WTC11 (cell line): Measurements from ENCODE around the gene GUCY1A2.
"Not testable (repeated sequence)": the region's sequence is repeated elsewhere in the genome, so short reads cannot be mapped to it uniquely, and the experiment has no call there.

Source experiments
- ATF1 ChIP-seq: sonication (generic); formaldehyde crosslinking; IDR thresholded peaks from 2 replicates; pipeline ENCODE4 v1.8.1; 2023; ENCODE audit warnings: mild to moderate bottlenecking, moderate library complexity, missing genetic modification reagents
- CTCF ChIP-seq: fragments of 200-600 bp; IDR thresholded peaks from 2 replicates; pipeline ENCODE4 v1.8.0; 2022; ENCODE audit warnings: antibody characterized with exemption
- ELF4 ChIP-seq: sonication (generic); formaldehyde crosslinking; IDR thresholded peaks from 2 replicates; pipeline ENCODE4 v1.8.1; 2022; ENCODE audit warnings: low read depth, mild to moderate bottlenecking, moderate library complexity, missing genetic modification reagents
- JAZF1 ChIP-seq: fragments of 250-450 bp; sonication (Bioruptor Pico); IDR thresholded peaks from 2 replicates; pipeline ENCODE4 v1.9.0; 2021; ENCODE audit warnings: moderate library complexity, mild to moderate bottlenecking, inconsistent platforms
- NR1H2 ChIP-seq: sonication (generic); formaldehyde crosslinking; IDR thresholded peaks from 2 replicates; pipeline ENCODE4 v1.9.0; 2021; ENCODE audit warnings: mild to moderate bottlenecking, moderate library complexity, missing genetic modification reagents
- SP1 ChIP-seq: sonication (generic); formaldehyde crosslinking; conservative IDR thresholded peaks from 2 replicates; pipeline ENCODE4 v1.8.1; 2022; ENCODE audit warnings: missing genetic modification reagents
- TF ChIP-seq, protein P1 (sequence below): sonication (generic); formaldehyde crosslinking; IDR thresholded peaks from 2 replicates; pipeline ENCODE4 v1.8.1; 2022; ENCODE audit warnings: mild to moderate bottlenecking, missing genetic modification reagents, moderate library complexity, borderline replicate concordance

- not testable (repeated sequence) for TF ChIP-seq CTCF; NR1H2 (CRISPR knock-in tag); ELF4 (CRISPR knock-in tag); JAZF1 (CRISPR knock-in tag); SP1; ATF1 (CRISPR knock-in tag)
- TF ChIP-seq, protein P1, sequence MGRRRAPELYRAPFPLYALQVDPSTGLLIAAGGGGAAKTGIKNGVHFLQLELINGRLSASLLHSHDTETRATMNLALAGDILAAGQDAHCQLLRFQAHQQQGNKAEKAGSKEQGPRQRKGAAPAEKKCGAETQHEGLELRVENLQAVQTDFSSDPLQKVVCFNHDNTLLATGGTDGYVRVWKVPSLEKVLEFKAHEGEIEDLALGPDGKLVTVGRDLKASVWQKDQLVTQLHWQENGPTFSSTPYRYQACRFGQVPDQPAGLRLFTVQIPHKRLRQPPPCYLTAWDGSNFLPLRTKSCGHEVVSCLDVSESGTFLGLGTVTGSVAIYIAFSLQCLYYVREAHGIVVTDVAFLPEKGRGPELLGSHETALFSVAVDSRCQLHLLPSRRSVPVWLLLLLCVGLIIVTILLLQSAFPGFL (CRISPR knock-in tag): not testable (repeated sequence)
Observed at GRCh38 chr11:107050899-107051298, 32.6 kb upstream of the GUCY1A2 start.
